Loucy (cell line): Measurements from ENCODE around the gene ZSCAN25.

ENCODE experiments used
- H2AFZ ChIP-seq: fragments of 200-600 bp; sonication (generic); 2 replicates; pipeline ENCODE4 v1.6.0; 2016; ENCODE audit warnings: antibody characterized with exemption, mild to moderate bottlenecking, low read length, moderate library complexity
- H3F3A ChIP-seq: fragments of 200-600 bp; 2 replicates; pipeline ENCODE4 v1.6.0; 2016; ENCODE audit warnings: antibody characterized with exemption, low read depth, mild to moderate bottlenecking
- H3K27me3 ChIP-seq: fragments of 200-600 bp; sonication (generic); 2 replicates; pipeline ENCODE4 v1.6.1; 2014; ENCODE audit warnings: low read length, mild to moderate bottlenecking; ENCODE audit not compliant: insufficient read depth, poor library complexity, severe bottlenecking
- H3K36me3 ChIP-seq: fragments of 200-600 bp; sonication (generic); 2 replicates; pipeline ENCODE4 v1.6.1; 2016; ENCODE audit warnings: low read length; ENCODE audit not compliant: insufficient read depth
- H3K4me1 ChIP-seq: fragments of 200-600 bp; sonication (generic); 2 replicates; pipeline ENCODE4 v1.5.1; 2014; ENCODE audit warnings: low read length, mild to moderate bottlenecking; ENCODE audit not compliant: insufficient read depth, poor library complexity, severe bottlenecking
- H3K4me2 ChIP-seq: fragments of 200-600 bp; sonication (generic); 2 replicates; pipeline ENCODE4 v1.6.0; 2014; ENCODE audit warnings: antibody characterized with exemption, low read length, low read depth, mild to moderate bottlenecking; ENCODE audit not compliant: poor library complexity, severe bottlenecking
- H3K4me3 ChIP-seq: fragments of 200-600 bp; sonication (generic); 2 replicates; pipeline ENCODE4 v1.5.1; 2014; ENCODE audit warnings: low read length, mild to moderate bottlenecking, mixed read lengths; ENCODE audit not compliant: poor library complexity, severe bottlenecking
- H3K79me2 ChIP-seq: fragments of 200-600 bp; sonication (generic); 2 replicates; pipeline ENCODE4 v1.6.1; 2014; ENCODE audit warnings: low read length; ENCODE audit not compliant: insufficient read depth
- H3K9ac ChIP-seq: fragments of 200-600 bp; sonication (generic); 2 replicates; pipeline ENCODE4 v1.6.0; 2014; ENCODE audit warnings: mild to moderate bottlenecking, low read depth, low read length, moderate library complexity; ENCODE audit not compliant: poor library complexity, severe bottlenecking
- H3K9me2 ChIP-seq: fragments of 200-600 bp; sonication (generic); replicated peaks from 2 replicates; pipeline ENCODE4 v1.6.1; 2016; ENCODE audit warnings: low read depth, low read length, mixed read lengths
- H3K9me3 ChIP-seq: fragments of 200-600 bp; sonication (generic); 2 replicates; pipeline ENCODE4 v1.6.1; 2014; ENCODE audit warnings: mild to moderate bottlenecking, antibody characterized with exemption, low read length, low read depth; ENCODE audit not compliant: insufficient read depth
- H4K20me1 ChIP-seq: fragments of 200-600 bp; sonication (generic); 2 replicates; pipeline ENCODE4 v1.6.0; 2014; ENCODE audit warnings: antibody characterized with exemption, low read length, mild to moderate bottlenecking; ENCODE audit not compliant: insufficient read depth, poor library complexity, severe bottlenecking
- EZH2phosphoT487 ChIP-seq: fragments of 200-600 bp; IDR thresholded peaks from 2 replicates; pipeline ENCODE4 v1.6.1; 2018; ENCODE audit warnings: antibody characterized with exemption, mild to moderate bottlenecking, moderate library complexity, borderline replicate concordance
- TF ChIP-seq, protein P1 (sequence below): fragments of 200-600 bp; sonication (generic); conservative IDR thresholded peaks from 2 replicates; pipeline ENCODE4 v1.5.1; 2014; ENCODE audit warnings: mild to moderate bottlenecking, antibody characterized with exemption, low read length

Gene ZSCAN25

DNA sequence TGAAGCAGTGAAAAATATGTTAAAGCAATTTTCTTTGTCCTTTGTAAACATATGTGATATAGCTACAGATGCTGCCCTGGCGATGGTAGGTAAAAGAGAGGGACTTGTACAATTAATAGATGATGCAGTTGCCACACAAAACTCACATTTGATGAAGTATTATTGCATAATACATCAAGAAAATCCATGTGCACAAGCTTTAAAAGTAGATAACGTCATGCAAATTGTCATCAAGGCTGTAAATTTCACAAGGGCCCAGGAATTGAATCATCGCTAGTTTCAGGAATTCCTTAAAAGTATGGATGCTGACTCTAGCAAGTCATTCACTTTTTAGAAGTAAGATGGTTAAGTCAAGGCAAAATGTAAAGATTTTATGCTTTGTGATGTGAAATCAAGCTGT lies 53.0 kb downstream of the ZSCAN25 start:
- H3K9me3 ChIP-seq, result no peaks in the 10 kb centered on the region
- peaks cover under 1% of the 10 kb centered on the region; the same call in 1 of the 2 replicates for H3F3A ChIP-seq
- no peaks in the 10 kb centered on the region for H3K4me1 ChIP-seq
- H3K79me2 ChIP-seq, result no peaks in the 10 kb centered on the region
- no peaks in the 10 kb centered on the region for H3K9me2 ChIP-seq
- no peak overlapping the region for H3K4me3 ChIP-seq
- no peak for TF ChIP-seq EZH2phosphoT487
- TF ChIP-seq, protein P1, sequence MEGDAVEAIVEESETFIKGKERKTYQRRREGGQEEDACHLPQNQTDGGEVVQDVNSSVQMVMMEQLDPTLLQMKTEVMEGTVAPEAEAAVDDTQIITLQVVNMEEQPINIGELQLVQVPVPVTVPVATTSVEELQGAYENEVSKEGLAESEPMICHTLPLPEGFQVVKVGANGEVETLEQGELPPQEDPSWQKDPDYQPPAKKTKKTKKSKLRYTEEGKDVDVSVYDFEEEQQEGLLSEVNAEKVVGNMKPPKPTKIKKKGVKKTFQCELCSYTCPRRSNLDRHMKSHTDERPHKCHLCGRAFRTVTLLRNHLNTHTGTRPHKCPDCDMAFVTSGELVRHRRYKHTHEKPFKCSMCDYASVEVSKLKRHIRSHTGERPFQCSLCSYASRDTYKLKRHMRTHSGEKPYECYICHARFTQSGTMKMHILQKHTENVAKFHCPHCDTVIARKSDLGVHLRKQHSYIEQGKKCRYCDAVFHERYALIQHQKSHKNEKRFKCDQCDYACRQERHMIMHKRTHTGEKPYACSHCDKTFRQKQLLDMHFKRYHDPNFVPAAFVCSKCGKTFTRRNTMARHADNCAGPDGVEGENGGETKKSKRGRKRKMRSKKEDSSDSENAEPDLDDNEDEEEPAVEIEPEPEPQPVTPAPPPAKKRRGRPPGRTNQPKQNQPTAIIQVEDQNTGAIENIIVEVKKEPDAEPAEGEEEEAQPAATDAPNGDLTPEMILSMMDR, result no peak
- H2AFZ ChIP-seq, result no peak overlapping the region
- H3K36me3 ChIP-seq, result no peaks in the 10 kb centered on the region; the same call in 1 of the 2 replicates
- H3K9ac ChIP-seq, result no peak overlapping the region
- H4K20me1 ChIP-seq, result no peaks in the 10 kb centered on the region
- no peaks in the 10 kb centered on the region for H3K27me3 ChIP-seq
- no peak overlapping the region for H3K4me2 ChIP-seq

DNA sequence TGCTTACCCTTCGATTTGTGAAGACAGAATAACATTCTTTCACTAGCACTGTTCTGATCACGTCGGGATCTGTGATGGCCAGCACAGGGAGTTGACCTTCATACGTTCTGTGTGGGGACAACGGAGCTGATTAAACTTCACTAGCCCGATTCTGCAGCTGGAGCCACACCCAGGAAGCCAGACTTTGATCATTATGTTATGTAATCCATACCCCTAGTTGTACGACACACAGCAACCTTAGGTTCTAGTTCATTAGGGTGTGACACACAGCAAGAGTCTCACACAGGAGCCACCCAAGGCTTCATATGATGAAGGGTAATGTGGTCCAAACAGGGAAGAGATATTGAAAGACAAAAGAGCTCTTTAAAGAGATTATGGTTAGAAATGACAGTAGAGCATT lies 55.8 kb downstream of the ZSCAN25 start:
- no peak overlapping the region for H3K9ac ChIP-seq
- no peak overlapping the region for H3K4me2 ChIP-seq
- no peaks in the 10 kb centered on the region for H3K9me2 ChIP-seq
- no peaks in the 10 kb centered on the region; the same call in 1 of the 2 replicates for H3K36me3 ChIP-seq
- peaks cover 5% of the 10 kb centered on the region; the same call in 1 of the 2 replicates for H3F3A ChIP-seq
- H3K9me3 ChIP-seq, result no peaks in the 10 kb centered on the region
- no peaks in the 10 kb centered on the region for H3K27me3 ChIP-seq
- H4K20me1 ChIP-seq, result no peaks in the 10 kb centered on the region
- H3K4me1 ChIP-seq, result no peaks in the 10 kb centered on the region
- no peak overlapping the region for H2AFZ ChIP-seq
- H3K4me3 ChIP-seq, result no peak overlapping the region
- no peaks in the 10 kb centered on the region for H3K79me2 ChIP-seq
- no peak for TF ChIP-seq EZH2phosphoT487
- TF ChIP-seq, protein P1, result no peak

DNA sequence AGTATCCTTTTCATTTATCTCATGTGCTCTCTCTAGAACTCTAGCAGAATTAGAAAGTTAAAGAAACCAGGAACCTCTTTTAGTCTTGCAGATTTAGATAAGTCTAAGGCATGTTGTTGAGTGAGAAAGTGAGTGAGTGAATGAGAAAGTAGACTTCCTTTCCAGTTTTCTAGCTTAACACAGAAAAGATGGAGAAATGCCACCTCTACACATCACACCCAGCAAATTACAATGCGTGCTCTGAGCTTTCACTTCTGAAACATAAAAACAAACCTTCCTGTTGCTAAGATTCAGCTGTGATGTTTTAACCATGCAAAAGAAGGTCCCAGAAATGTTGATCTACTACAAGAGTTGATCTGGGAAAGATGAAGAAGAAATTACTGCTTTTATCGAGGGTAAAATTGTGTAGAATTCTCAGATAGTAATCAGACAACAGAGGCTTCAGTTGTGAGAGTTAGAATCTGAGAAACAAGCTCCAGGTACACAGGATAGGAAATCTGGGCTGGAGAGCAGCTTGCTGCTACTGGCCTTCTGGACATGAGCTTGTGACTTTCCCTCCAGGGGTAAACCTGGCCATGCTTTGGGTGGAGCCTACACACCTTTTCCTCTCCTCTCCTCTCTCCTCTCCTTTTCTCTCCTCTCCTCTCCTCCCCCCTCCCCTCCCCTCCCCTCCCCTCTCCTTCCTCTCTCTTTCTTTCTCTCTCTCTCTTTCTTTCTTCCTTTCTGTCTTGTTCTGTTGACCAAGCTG lies 58.4 kb downstream of the ZSCAN25 start:
- Histone ChIP-seq H3F3A (peaks cover 5% of the 10 kb centered on the region; the same call in 1 of the 2 replicates), H3K36me3 (no peaks in the 10 kb centered on the region), H3K9me3 (no peaks in the 10 kb centered on the region), H3K9ac (no peak overlapping the region), H3K9me2 (no peaks in the 10 kb centered on the region), H2AFZ (no peak overlapping the region), H4K20me1 (no peaks in the 10 kb centered on the region), H3K79me2 (no peaks in the 10 kb centered on the region), H3K4me1 (no peaks in the 10 kb centered on the region), H3K27me3 (no peaks in the 10 kb centered on the region), H3K4me3 (no peak overlapping the region), H3K4me2 (no peak overlapping the region)
- TF ChIP-seq, protein P1, result no peak
- no peak for TF ChIP-seq EZH2phosphoT487
